CD8-positive, alpha-beta memory T cell (primary cell): ENCODE measurements around the gene DNAH11. TPM values are rescaled to one million over a fixed set of nuclear protein-coding genes. Genes with fewer than 3 reads are reported as not detected.

Source experiments
- CTCF ChIA-PET: fragments of 350-600 bp; sonication (Branson Sonifier 250); formaldehyde crosslinking; loops from one replicate; lab custom pipeline; 2021; ENCODE audit warnings: antibody characterized with exemption; lab: Charles Lee
- POLR2A ChIA-PET: fragments of 350-600 bp; sonication (Branson Sonifier 250); formaldehyde crosslinking; loops from one replicate; lab custom pipeline; 2021; ENCODE audit warnings: antibody characterized with exemption; lab: Charles Lee
- DNase-seq, 5 donors: peaks; one replicate each; pipeline versions ENCODE4 v3.0.0 to v3.0.0-alpha.2; 2020 to 2022; ENCODE audit warnings: mixed read lengths in 1 of 5
- H3K27ac ChIP-seq: one replicate; pipeline ENCODE4 v1.7.0; 2013; ENCODE audit warnings: low read depth, mild to moderate bottlenecking, low read length, moderate library complexity
- H3K27me3 ChIP-seq: 2 replicates; pipeline ENCODE4 v1.7.0; 2013; ENCODE audit warnings: low read length, mild to moderate bottlenecking; ENCODE audit not compliant: insufficient read depth, poor library complexity, severe bottlenecking
- H3K36me3 ChIP-seq: 2 replicates; pipeline ENCODE4 v1.7.0; 2013; ENCODE audit warnings: mild to moderate bottlenecking, low read length, moderate library complexity; ENCODE audit not compliant: insufficient read depth
- H3K4me1 ChIP-seq: 2 replicates; pipeline ENCODE4 v1.7.0; 2013; ENCODE audit warnings: mild to moderate bottlenecking, low read length, moderate library complexity; ENCODE audit not compliant: insufficient read depth
- H3K4me3 ChIP-seq: 2 replicates; pipeline ENCODE4 v1.7.0; 2013; ENCODE audit warnings: mild to moderate bottlenecking, low read length
- H3K9me3 ChIP-seq: 2 replicates; pipeline ENCODE4 v1.7.0; 2013; ENCODE audit warnings: mild to moderate bottlenecking, low read length
- H3K27ac Mint-ChIP-seq, 8 donors: one replicate each; pipeline ENCODE4 v1.8.0; 2020 to 2021; ENCODE audit warnings: mixed read lengths in 8 of 8, mild to moderate bottlenecking in 6 of 8, inconsistent platforms in 3 of 8, moderate library complexity in 3 of 8
- H3K27me3 Mint-ChIP-seq, 2 donors: one replicate each; pipeline ENCODE4 v1.8.0; 2020 to 2021; ENCODE audit warnings: mixed read lengths in 2 of 2, mild to moderate bottlenecking in 1 of 2, moderate library complexity in 1 of 2
- H3K36me3 Mint-ChIP-seq, 3 donors: one replicate each; pipeline ENCODE4 v1.8.0; 2020 to 2021; ENCODE audit warnings: mixed read lengths in 3 of 3, inconsistent platforms in 1 of 3, mild to moderate bottlenecking in 1 of 3
- H3K4me1 Mint-ChIP-seq, 3 donors: one replicate each; pipeline ENCODE4 v1.8.0; 2020 to 2021; ENCODE audit warnings: mixed read lengths in 3 of 3, inconsistent platforms in 1 of 3, mild to moderate bottlenecking in 1 of 3
- H3K4me3 Mint-ChIP-seq, 7 donors: one replicate each; pipeline ENCODE4 v1.8.0; 2020 to 2021; ENCODE audit warnings: mixed read lengths in 7 of 7, mild to moderate bottlenecking in 6 of 7, moderate library complexity in 4 of 7, inconsistent platforms in 2 of 7
- H3K9me3 Mint-ChIP-seq, 5 donors: one replicate each; pipeline ENCODE4 v1.8.0; 2020 to 2022; ENCODE audit warnings: mixed read lengths in 5 of 5, mild to moderate bottlenecking in 3 of 5, moderate library complexity in 2 of 5, inconsistent platforms in 1 of 5
- polyA plus RNA-seq: library from polyadenylated mRNA; unstranded; fragments of 300-500 nt; fragmentation: Illumina TruSeq; gene quantifications from one replicate; pipeline ENCODE4 v1.2.3, GENCODE V29; 2021
- total RNA-seq, 2 experiments: library from RNA; stranded (reverse); gene quantifications; one replicate each; pipeline ENCODE4 v1.2.3, GENCODE V29; 2021

Gene DNAH11, protein sequence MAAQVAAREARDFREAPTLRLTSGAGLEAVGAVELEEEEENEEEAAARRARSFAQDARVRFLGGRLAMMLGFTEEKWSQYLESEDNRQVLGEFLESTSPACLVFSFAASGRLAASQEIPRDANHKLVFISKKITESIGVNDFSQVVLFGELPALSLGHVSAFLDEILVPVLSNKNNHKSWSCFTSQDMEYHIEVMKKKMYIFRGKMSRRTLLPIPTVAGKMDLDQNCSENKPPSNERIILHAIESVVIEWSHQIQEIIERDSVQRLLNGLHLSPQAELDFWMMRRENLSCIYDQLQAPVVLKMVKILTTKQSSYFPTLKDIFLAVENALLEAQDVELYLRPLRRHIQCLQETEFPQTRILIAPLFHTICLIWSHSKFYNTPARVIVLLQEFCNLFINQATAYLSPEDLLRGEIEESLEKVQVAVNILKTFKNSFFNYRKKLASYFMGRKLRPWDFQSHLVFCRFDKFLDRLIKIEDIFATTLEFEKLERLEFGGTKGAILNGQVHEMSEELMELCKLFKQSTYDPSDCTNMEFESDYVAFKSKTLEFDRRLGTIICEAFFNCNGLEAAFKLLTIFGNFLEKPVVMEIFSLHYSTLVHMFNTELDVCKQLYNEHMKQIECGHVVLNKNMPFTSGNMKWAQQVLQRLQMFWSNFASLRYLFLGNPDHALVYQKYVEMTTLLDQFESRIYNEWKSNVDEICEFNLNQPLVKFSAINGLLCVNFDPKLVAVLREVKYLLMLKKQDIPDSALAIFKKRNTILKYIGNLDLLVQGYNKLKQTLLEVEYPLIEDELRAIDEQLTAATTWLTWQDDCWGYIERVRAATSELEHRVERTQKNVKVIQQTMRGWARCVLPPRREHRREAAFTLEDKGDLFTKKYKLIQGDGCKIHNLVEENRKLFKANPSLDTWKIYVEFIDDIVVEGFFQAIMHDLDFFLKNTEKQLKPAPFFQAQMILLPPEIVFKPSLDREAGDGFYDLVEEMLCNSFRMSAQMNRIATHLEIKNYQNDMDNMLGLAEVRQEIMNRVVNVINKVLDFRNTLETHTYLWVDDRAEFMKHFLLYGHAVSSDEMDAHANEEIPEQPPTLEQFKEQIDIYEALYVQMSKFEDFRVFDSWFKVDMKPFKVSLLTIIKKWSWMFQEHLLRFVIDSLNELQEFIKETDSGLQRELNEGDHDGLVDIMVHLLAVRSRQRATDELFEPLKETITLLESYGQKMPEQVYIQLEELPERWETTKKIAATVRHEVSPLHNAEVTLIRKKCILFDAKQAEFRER (N-terminal part only)
- under 1 TPM in 1 of 2 experiments, not detected in 1; 0.02 TPM for total RNA-seq
- polyA plus RNA-seq: not detected

DNA sequence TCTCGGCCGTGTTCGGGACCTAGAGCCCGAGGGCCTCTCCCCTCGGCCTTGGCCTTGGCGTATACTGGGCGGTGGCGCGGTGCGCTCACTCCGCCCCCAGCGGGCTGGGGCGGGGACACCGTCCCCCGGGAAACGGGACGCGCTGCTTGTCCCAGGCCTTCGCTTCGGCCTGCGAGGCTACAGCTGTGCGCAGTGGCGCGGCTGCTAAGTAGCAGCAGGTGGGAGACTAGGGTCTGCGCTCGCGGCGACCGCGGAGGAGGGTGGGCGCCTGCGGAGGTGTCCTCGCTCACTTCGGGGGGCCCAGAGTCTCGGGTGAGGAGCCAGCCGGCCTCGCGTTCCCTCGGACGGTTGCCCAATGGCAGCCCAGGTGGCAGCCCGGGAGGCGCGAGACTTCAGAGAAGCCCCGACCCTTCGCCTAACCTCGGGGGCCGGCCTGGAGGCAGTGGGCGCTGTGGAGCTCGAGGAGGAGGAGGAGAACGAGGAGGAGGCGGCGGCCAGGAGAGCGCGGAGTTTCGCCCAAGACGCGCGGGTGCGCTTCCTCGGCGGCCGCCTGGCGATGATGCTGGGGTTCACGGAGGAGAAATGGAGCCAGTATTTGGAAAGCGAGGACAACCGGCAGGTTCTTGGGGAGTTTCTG lies at the start of gene DNAH11:
Gene DNAH11, plus strand, starts transcription at position 149 of the 637 bp plus-strand sequence. Its CDS starts 207 bp downstream, at position 356.
- Histone ChIP-seq H3K27ac (no peak within 1 kb of the TSS), H3K4me1 (no peaks in the 10 kb centered on the region), H3K4me3 (no peak within 1 kb of the TSS), H3K9me3 (no peaks in the 10 kb centered on the region), H3K27me3 (peaks cover 6% of the 10 kb centered on the region), H3K36me3 (no peaks in the 10 kb centered on the region)
- Mint-ChIP-seq H3K9me3 (no peaks in the 10 kb centered on the region), H3K27me3 (peaks cover 34 to 69% of the 10 kb centered on the region in 2 donors), H3K4me3 (peak within 1 kb of the TSS in 6 of 7 donors; percentile 44 to 62 (median 50)), H3K27ac (no peak within 1 kb of the TSS), H3K36me3 (peaks cover 0 to 4% (median 0%) of the 10 kb centered on the region in 3 donors), H3K4me1 (peaks cover 5 to 14% (median 6%) of the 10 kb centered on the region in 3 donors)
- no peak for DNase-seq
- CTCF ChIA-PET: no interaction called here
- POLR2A ChIA-PET: no interaction called here

DNA sequence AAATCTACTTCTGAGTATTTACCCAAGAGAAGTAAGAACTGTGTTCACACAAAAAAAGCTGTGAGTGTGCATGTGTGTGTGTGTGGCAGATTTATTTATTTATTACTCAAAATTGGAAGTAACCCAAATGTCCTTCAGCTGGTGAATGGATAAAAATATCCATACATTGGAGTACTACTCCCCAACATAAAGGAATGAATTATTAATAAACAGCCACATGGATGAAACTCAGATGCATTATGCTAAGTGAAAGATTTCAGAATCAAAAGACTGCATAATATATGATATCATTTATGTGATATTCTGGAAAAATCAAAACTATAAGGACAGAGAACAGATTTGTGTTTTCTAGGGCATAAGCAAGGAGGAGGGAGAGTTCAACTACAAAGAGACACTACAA lies 47.1 kb upstream of the DNAH11 start:
- H3K9me3 ChIP-seq: no peaks in the 10 kb centered on the region
- ChIA-PET POLR2A (no interaction called here), CTCF (no interaction called here)
- Mint-ChIP-seq H3K4me1 (peaks cover 4 to 10% (median 5%) of the 10 kb centered on the region in 3 donors), H3K36me3 (peaks cover 31 to 73% (median 69%) of the 10 kb centered on the region in 3 donors), H3K9me3 (peaks cover 18 to 28% (median 24%) of the 10 kb centered on the region in 5 donors), H3K27ac (no peak overlapping the region), H3K4me3 (no peak overlapping the region), H3K27me3 (no peaks in the 10 kb centered on the region)
- H3K4me3 ChIP-seq: no peak overlapping the region
- H3K27ac ChIP-seq: no peak overlapping the region
- DNase-seq: no peak
- H3K4me1 ChIP-seq: no peaks in the 10 kb centered on the region
- no peaks in the 10 kb centered on the region for H3K27me3 ChIP-seq
- H3K36me3 ChIP-seq: peaks cover under 1% of the 10 kb centered on the region

DNA sequence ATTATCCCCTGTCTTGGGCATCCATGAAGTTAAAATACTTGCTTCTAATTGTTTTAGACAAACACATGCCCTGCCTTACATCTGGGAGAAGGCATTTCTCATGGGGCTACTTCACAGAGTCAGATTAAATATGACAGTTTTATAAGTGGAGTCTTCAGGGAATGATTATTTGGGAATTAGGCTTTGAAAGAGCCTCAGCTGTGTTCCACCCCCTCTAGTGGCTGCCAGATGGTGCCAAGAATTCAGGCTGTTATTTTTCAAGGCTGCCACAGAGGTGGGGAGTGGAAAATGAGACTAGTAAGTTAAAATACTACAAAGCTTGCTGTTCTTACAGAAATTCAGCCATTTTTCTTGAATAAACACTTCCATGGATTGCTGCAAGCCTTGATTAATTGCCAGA lies 45.8 kb upstream of the DNAH11 start:
- Histone ChIP-seq H3K9me3 (no peaks in the 10 kb centered on the region), H3K4me1 (no peaks in the 10 kb centered on the region), H3K27me3 (no peaks in the 10 kb centered on the region), H3K27ac (no peak overlapping the region), H3K4me3 (no peak overlapping the region), H3K36me3 (no peaks in the 10 kb centered on the region)
- Mint-ChIP-seq H3K27ac (no peak overlapping the region), H3K27me3 (no peaks in the 10 kb centered on the region), H3K4me1 (peaks cover 4 to 16% (median 5%) of the 10 kb centered on the region in 3 donors), H3K4me3 (no peak overlapping the region), H3K36me3 (peaks cover 31 to 70% (median 68%) of the 10 kb centered on the region in 3 donors), H3K9me3 (peaks cover 13 to 29% (median 22%) of the 10 kb centered on the region in 5 donors)
- ChIA-PET CTCF (no interaction called here), POLR2A (no interaction called here)
- no peak for DNase-seq

DNA sequence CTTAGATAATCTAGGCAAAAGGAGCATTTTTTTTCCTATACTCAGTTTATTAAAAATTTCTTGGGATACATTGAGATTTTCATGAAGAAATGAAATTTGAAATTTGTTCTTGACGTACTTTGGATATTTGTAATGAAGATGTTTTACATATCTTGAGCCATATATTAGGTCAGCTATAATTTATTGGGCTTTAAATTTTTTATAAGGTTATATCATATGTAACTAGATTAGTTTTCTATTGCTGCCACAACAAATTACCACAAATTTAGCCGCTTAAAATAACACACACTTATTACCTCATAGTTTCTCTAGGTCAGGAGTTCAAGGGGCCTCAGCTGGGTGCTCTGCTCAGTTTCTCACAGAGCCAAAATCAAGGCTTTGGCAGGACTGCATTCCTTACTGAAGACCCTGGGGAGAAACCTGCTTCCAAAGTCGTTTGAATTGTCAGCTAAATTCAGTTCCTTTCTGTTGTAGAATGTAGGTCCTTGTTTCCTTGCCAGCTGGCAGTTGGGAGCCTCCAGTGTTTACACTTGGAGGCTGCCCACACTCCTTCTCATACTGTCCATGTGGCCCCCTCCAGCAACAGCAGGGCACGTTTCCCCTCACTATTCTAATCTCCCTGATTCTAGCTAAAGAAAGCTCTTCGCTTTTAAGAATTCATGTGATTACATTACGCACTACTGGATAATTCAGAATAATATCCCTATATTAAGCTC lies 42.6 kb upstream of the DNAH11 start:
- H3K27me3 Mint-ChIP-seq: no peaks in the 10 kb centered on the region
- ChIA-PET POLR2A (no interaction called here), CTCF (interaction anchor here (1.5 kb wide), 1 partner anchor 244 kb away, joined by 4 read pairs; no protein-coding TSS in a partner anchor)
- Histone ChIP-seq H3K4me3 (no peak overlapping the region), H3K36me3 (no peaks in the 10 kb centered on the region), H3K4me1 (no peaks in the 10 kb centered on the region), H3K27me3 (no peaks in the 10 kb centered on the region), H3K9me3 (no peaks in the 10 kb centered on the region), H3K27ac (no peak overlapping the region)
- H3K4me1 Mint-ChIP-seq: peaks cover 7 to 30% (median 8%) of the 10 kb centered on the region in 3 donors
- peaks cover 44 to 77% (median 74%) of the 10 kb centered on the region in 3 donors for H3K36me3 Mint-ChIP-seq
- no peak for DNase-seq
- peak overlapping the region in 1 of 8 donors; percentile 44 for H3K27ac Mint-ChIP-seq
- H3K9me3 Mint-ChIP-seq: peaks cover 4 to 36% (median 15%) of the 10 kb centered on the region in 5 donors
- H3K4me3 Mint-ChIP-seq: no peak overlapping the region

DNA sequence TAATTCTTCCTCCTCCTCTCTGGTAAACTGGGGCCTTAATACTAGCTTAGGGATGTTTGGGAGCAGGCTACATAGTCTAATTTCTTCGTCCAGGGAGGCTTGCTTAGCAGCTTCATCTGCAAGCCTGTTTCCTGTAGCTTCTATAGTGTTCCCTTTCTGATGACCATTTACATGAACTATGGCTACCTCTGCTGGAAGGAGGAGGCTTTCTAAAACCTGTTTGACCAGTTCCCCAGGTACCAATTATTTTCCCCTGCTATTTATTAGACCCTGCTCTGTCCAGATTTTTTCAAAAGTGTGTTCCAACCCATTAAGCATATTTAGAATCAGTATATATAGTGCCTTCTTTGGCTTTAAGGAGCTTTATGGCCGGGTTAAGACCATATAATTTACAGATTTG lies 38.8 kb upstream of the DNAH11 start:
- Histone ChIP-seq H3K36me3 (no peaks in the 10 kb centered on the region), H3K9me3 (peaks cover 5% of the 10 kb centered on the region), H3K27me3 (no peaks in the 10 kb centered on the region)

DNA sequence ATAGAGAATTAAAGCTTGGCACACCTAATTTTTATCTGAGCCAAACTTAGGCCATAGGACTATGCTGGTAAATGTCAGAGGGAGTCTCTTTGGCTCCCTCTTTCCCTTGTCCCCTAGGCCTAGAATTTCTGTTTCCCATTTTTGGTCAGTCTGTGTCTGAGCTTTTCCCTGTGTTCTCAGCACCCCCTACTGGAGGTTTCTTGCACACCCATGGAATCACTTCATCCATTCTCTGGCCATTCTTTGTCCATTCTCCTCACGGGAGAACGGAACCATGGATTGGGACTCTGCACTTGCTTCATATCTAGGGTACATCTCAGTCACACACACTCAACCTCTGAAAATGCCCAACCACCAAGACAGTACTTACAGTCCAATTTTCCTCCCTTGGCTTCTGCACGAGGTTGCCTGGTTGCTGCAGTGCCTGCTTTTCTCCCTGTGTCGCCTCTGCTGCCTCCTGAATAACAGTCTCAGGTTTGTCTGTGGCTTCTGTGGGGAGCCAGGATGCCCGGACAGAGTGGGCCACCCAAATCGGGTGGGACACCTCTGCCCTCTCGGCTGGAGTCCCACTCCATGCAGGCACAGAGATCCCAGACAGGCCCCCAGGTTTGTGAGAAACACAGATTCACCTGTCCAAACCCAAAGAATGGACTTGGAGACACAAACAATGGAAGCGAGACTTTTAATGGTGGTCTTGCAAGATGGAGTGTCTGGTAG lies 35.1 kb upstream of the DNAH11 start:
- peaks cover 2 to 23% (median 8%) of the 10 kb centered on the region in 3 donors for H3K4me1 Mint-ChIP-seq
- H3K36me3 Mint-ChIP-seq: peaks cover 53 to 88% (median 56%) of the 10 kb centered on the region in 3 donors
- ChIA-PET POLR2A (no interaction called here), CTCF (no interaction called here)
- peaks cover 5% of the 10 kb centered on the region for H3K9me3 ChIP-seq
- no peaks in the 10 kb centered on the region for H3K27me3 ChIP-seq
- no peaks in the 10 kb centered on the region for H3K27me3 Mint-ChIP-seq
- peaks cover 18% of the 10 kb centered on the region for H3K36me3 ChIP-seq
- peaks cover 19 to 35% (median 23%) of the 10 kb centered on the region in 5 donors for H3K9me3 Mint-ChIP-seq
- H3K27ac ChIP-seq: no peak overlapping the region
- H3K4me3 ChIP-seq: no peak overlapping the region
- no peaks in the 10 kb centered on the region for H3K4me1 ChIP-seq
- H3K27ac Mint-ChIP-seq: peak overlapping the region in 2 of 8 donors; percentile 15 to 29
- peak in 3 of 5 donors; percentile 8 to 18 (median 15) for DNase-seq
- no peak overlapping the region for H3K4me3 Mint-ChIP-seq

More for the DNA sequence above, 38.8 kb upstream of the DNAH11 start:
- POLR2A ChIA-PET: no interaction called here
- H3K4me3 Mint-ChIP-seq: no peak overlapping the region
- no peaks in the 10 kb centered on the region for H3K4me1 ChIP-seq
- no peak for DNase-seq
- H3K4me3 ChIP-seq: no peak overlapping the region
- peak overlapping the region in 3 of 8 donors; percentile 10 to 78 (median 25) for H3K27ac Mint-ChIP-seq
- no peaks in the 10 kb centered on the region for H3K27me3 Mint-ChIP-seq
- H3K9me3 Mint-ChIP-seq: peaks cover 19 to 41% (median 23%) of the 10 kb centered on the region in 5 donors
- peaks cover 50 to 90% (median 72%) of the 10 kb centered on the region in 3 donors for H3K36me3 Mint-ChIP-seq
- CTCF ChIA-PET: interaction anchor here (1.3 to 1.4 kb wide), 2 partner anchors 242 to 247 kb away, joined by 3 to 4 read pairs; no protein-coding TSS in a partner anchor
- no peak overlapping the region for H3K27ac ChIP-seq
- peaks cover 5 to 37% (median 12%) of the 10 kb centered on the region in 3 donors for H3K4me1 Mint-ChIP-seq
